ENCODE data around the gene DDX5.

DDX5 gene

GRCh38 chr17:64506576-64507412 is 705 bp upstream of the DDX5 start, which contains the start of gene CEP95 (continued):
- TF ChIP-seq OVOL3 (tag by site-specific recombination; IDR thresholded peaks at IDR 0.05) = no peak
- peak; percentile 83 for TF ChIP-seq SP7 (tag by site-specific recombination; IDR thresholded peaks at IDR 0.05)
- peak; percentile 77 for TF ChIP-seq GLIS1 (tag by site-specific recombination; IDR thresholded peaks at IDR 0.05)
- no peak for TF ChIP-seq ZNF202 (tag by site-specific recombination; IDR thresholded peaks at IDR 0.05; ENCODE audit: borderline replicate concordance)
- TF ChIP-seq ZNF311 (tag by site-specific recombination; IDR thresholded peaks at IDR 0.05; ENCODE audit: borderline replicate concordance) = no peak
- TF ChIP-seq KLF8 (tag by site-specific recombination; IDR thresholded peaks at IDR 0.05) = peak; percentile 95
- no peak for TF ChIP-seq ZNF555 (tag by site-specific recombination; conservative IDR thresholded peaks at IDR 0.05)
- no peak for TF ChIP-seq ZNF133 (tag by site-specific recombination; IDR thresholded peaks at IDR 0.05)
- TF ChIP-seq ZNF701 (tag by site-specific recombination; IDR thresholded peaks at IDR 0.05) = no peak
- no peak for TF ChIP-seq ZNF776 (tag by site-specific recombination; IDR thresholded peaks at IDR 0.05; ENCODE audit: borderline replicate concordance)
- no peak for TF ChIP-seq ZBTB1 (tag by site-specific recombination; IDR thresholded peaks at IDR 0.05)
- no peak for TF ChIP-seq ZNF416 (tag by site-specific recombination; IDR thresholded peaks at IDR 0.05)
- no peak for TF ChIP-seq ZNF529 (tag by site-specific recombination; IDR thresholded peaks at IDR 0.05; ENCODE audit: insufficient replicate concordance)
- peak; percentile 41; the same call in 1 of the 2 replicates for TF ChIP-seq YY1 (tag by site-specific recombination; IDR thresholded peaks at IDR 0.05)
- TF ChIP-seq, protein P1, sequence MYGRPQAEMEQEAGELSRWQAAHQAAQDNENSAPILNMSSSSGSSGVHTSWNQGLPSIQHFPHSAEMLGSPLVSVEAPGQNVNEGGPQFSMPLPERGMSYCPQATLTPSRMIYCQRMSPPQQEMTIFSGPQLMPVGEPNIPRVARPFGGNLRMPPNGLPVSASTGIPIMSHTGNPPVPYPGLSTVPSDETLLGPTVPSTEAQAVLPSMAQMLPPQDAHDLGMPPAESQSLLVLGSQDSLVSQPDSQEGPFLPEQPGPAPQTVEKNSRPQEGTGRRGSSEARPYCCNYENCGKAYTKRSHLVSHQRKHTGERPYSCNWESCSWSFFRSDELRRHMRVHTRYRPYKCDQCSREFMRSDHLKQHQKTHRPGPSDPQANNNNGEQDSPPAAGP (tag by site-specific recombination; IDR thresholded peaks at IDR 0.05) = peak; percentile 52; the same call in 1 of the 2 replicates
- peak; percentile 47; the same call in 1 of the 2 replicates for TF ChIP-seq ZNF146 (tag by site-specific recombination; IDR thresholded peaks at IDR 0.05)
- no peak for TF ChIP-seq ZNF184 (tag by site-specific recombination; IDR thresholded peaks at IDR 0.05)
- TF ChIP-seq ZNF830 (tag by site-specific recombination; IDR thresholded peaks at IDR 0.05; ENCODE audit: low read depth) = no peak
- peak; percentile 42 for TF ChIP-seq ZIC2 (tag by site-specific recombination; IDR thresholded peaks at IDR 0.05)
- TF ChIP-seq, protein P2, sequence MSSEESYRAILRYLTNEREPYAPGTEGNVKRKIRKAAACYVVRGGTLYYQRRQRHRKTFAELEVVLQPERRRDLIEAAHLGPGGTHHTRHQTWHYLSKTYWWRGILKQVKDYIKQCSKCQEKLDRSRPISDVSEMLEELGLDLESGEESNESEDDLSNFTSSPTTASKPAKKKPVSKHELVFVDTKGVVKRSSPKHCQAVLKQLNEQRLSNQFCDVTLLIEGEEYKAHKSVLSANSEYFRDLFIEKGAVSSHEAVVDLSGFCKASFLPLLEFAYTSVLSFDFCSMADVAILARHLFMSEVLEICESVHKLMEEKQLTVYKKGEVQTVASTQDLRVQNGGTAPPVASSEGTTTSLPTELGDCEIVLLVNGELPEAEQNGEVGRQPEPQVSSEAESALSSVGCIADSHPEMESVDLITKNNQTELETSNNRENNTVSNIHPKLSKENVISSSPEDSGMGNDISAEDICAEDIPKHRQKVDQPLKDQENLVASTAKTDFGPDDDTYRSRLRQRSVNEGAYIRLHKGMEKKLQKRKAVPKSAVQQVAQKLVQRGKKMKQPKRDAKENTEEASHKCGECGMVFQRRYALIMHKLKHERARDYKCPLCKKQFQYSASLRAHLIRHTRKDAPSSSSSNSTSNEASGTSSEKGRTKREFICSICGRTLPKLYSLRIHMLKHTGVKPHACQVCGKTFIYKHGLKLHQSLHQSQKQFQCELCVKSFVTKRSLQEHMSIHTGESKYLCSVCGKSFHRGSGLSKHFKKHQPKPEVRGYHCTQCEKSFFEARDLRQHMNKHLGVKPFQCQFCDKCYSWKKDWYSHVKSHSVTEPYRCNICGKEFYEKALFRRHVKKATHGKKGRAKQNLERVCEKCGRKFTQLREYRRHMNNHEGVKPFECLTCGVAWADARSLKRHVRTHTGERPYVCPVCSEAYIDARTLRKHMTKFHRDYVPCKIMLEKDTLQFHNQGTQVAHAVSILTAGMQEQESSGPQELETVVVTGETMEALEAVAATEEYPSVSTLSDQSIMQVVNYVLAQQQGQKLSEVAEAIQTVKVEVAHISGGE (tag by site-specific recombination; conservative IDR thresholded peaks at IDR 0.05; ENCODE audit: low read depth) = peak; percentile 94
- TF ChIP-seq ZNF335 (tag by site-specific recombination; conservative IDR thresholded peaks at IDR 0.05) = peak; percentile 65
- peak; percentile 10; the same call in 1 of the 2 replicates for TF ChIP-seq ZSCAN4 (tag by site-specific recombination; IDR thresholded peaks at IDR 0.05)
- peak; percentile 95 for TF ChIP-seq ZSCAN30 (tag by site-specific recombination; IDR thresholded peaks at IDR 0.05)
- TF ChIP-seq ZNF23 (tag by site-specific recombination; IDR thresholded peaks at IDR 0.05; ENCODE audit: borderline replicate concordance) = no peak
- peak; percentile 92 for TF ChIP-seq ZBTB10 (tag by site-specific recombination; IDR thresholded peaks at IDR 0.05)
- TF ChIP-seq ZNF366 (tag by site-specific recombination; conservative IDR thresholded peaks at IDR 0.05) = peak; percentile 56; the same call in 1 of the 2 replicates
- peak; percentile 50 for TF ChIP-seq BCL11B (tag by site-specific recombination; IDR thresholded peaks at IDR 0.05; ENCODE audit: low read depth)
- TF ChIP-seq ZXDB (tag by site-specific recombination; IDR thresholded peaks at IDR 0.05) = peak; percentile 94
- TF ChIP-seq KLF1 (tag by site-specific recombination; IDR thresholded peaks at IDR 0.05) = peak; percentile 25; the same call in 1 of the 2 replicates
- TF ChIP-seq ZNF341 (tag by site-specific recombination; IDR thresholded peaks at IDR 0.05; ENCODE audit: low read depth) = peak; percentile 68
- no peak for TF ChIP-seq ZNF354C (tag by site-specific recombination; IDR thresholded peaks at IDR 0.05; ENCODE audit: borderline replicate concordance, low read depth)
- no peak for TF ChIP-seq ZNF112 (tag by site-specific recombination; IDR thresholded peaks at IDR 0.05)
- TF ChIP-seq ZNF169 (tag by site-specific recombination; IDR thresholded peaks at IDR 0.05) = no peak
